ENCODE results near the gene CELF2.

CELF2 gene

DNA sequence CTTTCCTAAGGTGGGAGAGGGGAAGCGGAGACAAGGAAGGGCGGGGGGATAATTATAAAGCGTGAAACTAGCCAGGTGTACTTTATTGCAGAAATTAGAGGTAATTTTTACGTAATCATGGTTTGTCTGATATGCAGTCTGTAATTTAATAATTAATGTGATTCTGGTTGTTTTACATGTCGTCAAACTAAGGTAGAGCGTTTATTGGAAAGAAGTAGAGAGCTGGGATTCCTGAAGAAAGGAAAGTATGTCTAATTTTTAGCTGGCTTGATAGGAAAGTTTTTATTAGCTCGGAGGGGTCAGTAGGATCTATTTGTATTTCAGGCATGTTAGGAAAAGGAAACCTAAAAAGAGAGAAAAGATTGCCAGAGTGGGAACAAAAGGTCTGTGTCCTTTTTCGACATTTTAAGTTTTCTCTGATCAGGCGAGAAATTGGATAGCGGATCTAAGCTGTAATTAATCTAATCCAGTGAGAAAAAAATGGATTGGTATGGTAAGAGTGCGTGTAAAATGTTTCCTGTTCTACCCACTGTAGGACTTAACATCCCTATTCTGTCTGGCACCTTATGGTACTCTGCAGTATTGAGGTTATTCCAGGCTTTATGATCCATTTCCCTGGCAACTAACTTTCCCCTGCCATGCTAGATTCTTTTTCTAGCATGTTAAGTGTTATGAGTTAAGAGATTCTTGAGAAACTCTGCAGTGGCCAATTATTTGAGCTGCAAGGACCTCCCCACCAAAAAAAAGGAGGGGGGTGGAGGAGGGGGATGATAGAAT is 1.4 kb downstream of the CELF2 start:
- H3K79me2 ChIP-seq (ENCODE audit: control insufficient read depth, low read length): no peaks in the 10 kb centered on the region
- no peaks in the 10 kb centered on the region for H3K9me3 ChIP-seq (ENCODE audit: control insufficient read depth, insufficient read depth, low read length)
- TF ChIP-seq, protein P1, sequence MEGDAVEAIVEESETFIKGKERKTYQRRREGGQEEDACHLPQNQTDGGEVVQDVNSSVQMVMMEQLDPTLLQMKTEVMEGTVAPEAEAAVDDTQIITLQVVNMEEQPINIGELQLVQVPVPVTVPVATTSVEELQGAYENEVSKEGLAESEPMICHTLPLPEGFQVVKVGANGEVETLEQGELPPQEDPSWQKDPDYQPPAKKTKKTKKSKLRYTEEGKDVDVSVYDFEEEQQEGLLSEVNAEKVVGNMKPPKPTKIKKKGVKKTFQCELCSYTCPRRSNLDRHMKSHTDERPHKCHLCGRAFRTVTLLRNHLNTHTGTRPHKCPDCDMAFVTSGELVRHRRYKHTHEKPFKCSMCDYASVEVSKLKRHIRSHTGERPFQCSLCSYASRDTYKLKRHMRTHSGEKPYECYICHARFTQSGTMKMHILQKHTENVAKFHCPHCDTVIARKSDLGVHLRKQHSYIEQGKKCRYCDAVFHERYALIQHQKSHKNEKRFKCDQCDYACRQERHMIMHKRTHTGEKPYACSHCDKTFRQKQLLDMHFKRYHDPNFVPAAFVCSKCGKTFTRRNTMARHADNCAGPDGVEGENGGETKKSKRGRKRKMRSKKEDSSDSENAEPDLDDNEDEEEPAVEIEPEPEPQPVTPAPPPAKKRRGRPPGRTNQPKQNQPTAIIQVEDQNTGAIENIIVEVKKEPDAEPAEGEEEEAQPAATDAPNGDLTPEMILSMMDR (IDR thresholded peaks at IDR 0.05; ENCODE audit: low read depth, low read length, poor library complexity, severe bottlenecking): no peak
- TF ChIP-seq EZH2phosphoT487 (IDR thresholded peaks at IDR 0.05; ENCODE audit: borderline replicate concordance, low read length): no peak
- H3K4me1 ChIP-seq (ENCODE audit: control insufficient read depth, low read length): no peaks in the 10 kb centered on the region
- H3K27me3 ChIP-seq (ENCODE audit: control insufficient read depth, low read length): peaks cover 11% of the 10 kb centered on the region
- no peaks in the 10 kb centered on the region for H4K20me1 ChIP-seq (ENCODE audit: control insufficient read depth, insufficient read depth, low read depth, low read length)
- H3K36me3 ChIP-seq (ENCODE audit: control insufficient read depth, low read length): no peaks in the 10 kb centered on the region
- no peak overlapping the region for H3K27ac ChIP-seq (ENCODE audit: low read depth, low read length)
- no peak overlapping the region for H3K4me3 ChIP-seq (ENCODE audit: low read length)
- H3K9me2 ChIP-seq (replicated peaks; ENCODE audit: control insufficient read depth, low read length): no peaks in the 10 kb centered on the region
- no peaks in the 10 kb centered on the region for H3F3A ChIP-seq (ENCODE audit: control insufficient read depth, insufficient read depth)
- H3K4me2 ChIP-seq (ENCODE audit: low read length): no peak overlapping the region

GRCh38 chr10:11019724-11020547 is 2.3 kb downstream of the CELF2 start:
- no peaks in the 10 kb centered on the region for H3K4me1 ChIP-seq (ENCODE audit: control insufficient read depth, low read length)
- no peaks in the 10 kb centered on the region for H3F3A ChIP-seq (ENCODE audit: control insufficient read depth, insufficient read depth)

GRCh38 chr10:11020548-11020942 is 2.9 kb downstream of the CELF2 start:
- Histone ChIP-seq H3K27me3 (ENCODE audit: control insufficient read depth, low read length) (peaks cover 11% of the 10 kb centered on the region), H3K4me3 (ENCODE audit: low read length) (no peak overlapping the region), H3K79me2 (ENCODE audit: control insufficient read depth, low read length) (no peaks in the 10 kb centered on the region), H3K4me2 (ENCODE audit: low read length) (no peak overlapping the region), H3K9me2 (replicated peaks; ENCODE audit: control insufficient read depth, low read length) (no peaks in the 10 kb centered on the region), H3K36me3 (ENCODE audit: control insufficient read depth, low read length) (no peaks in the 10 kb centered on the region), H4K20me1 (ENCODE audit: control insufficient read depth, insufficient read depth, low read depth, low read length) (no peaks in the 10 kb centered on the region), H3K27ac (ENCODE audit: low read depth, low read length) (no peak overlapping the region), H3K4me1 (ENCODE audit: control insufficient read depth, low read length) (no peaks in the 10 kb centered on the region), H3F3A (ENCODE audit: control insufficient read depth, insufficient read depth) (no peaks in the 10 kb centered on the region), H3K9me3 (ENCODE audit: control insufficient read depth, insufficient read depth, low read length) (no peaks in the 10 kb centered on the region)
- TF ChIP-seq, protein P1 (IDR thresholded peaks at IDR 0.05; ENCODE audit: low read depth, low read length, poor library complexity, severe bottlenecking): no peak
- no peak for TF ChIP-seq EZH2phosphoT487 (IDR thresholded peaks at IDR 0.05; ENCODE audit: borderline replicate concordance, low read length)

More at GRCh38 chr10:11019724-11020547, 2.3 kb downstream of the CELF2 start:
- Histone ChIP-seq H3K9me3 (ENCODE audit: control insufficient read depth, insufficient read depth, low read length) (no peaks in the 10 kb centered on the region), H3K36me3 (ENCODE audit: control insufficient read depth, low read length) (no peaks in the 10 kb centered on the region), H3K4me3 (ENCODE audit: low read length) (no peak overlapping the region), H3K9me2 (replicated peaks; ENCODE audit: control insufficient read depth, low read length) (no peaks in the 10 kb centered on the region), H3K27ac (ENCODE audit: low read depth, low read length) (no peak overlapping the region), H3K27me3 (ENCODE audit: control insufficient read depth, low read length) (peaks cover 11% of the 10 kb centered on the region), H3K4me2 (ENCODE audit: low read length) (no peak overlapping the region), H4K20me1 (ENCODE audit: control insufficient read depth, insufficient read depth, low read depth, low read length) (no peaks in the 10 kb centered on the region), H3K79me2 (ENCODE audit: control insufficient read depth, low read length) (no peaks in the 10 kb centered on the region)
- TF ChIP-seq, protein P1 (IDR thresholded peaks at IDR 0.05; ENCODE audit: low read depth, low read length, poor library complexity, severe bottlenecking): no peak

Measured in DOHH2 (cell line).